Heart left ventricle (tissue), 16 donors: ENCODE data around the gene LRP1. TPM values are rescaled to one million over a fixed set of nuclear protein-coding genes. Genes with fewer than 3 reads are reported as not detected.

Experiments
- ATAC-seq, 4 donors: fragments of 200-7000 bp; cut with Tn5 transposase; one replicate each; pipeline ENCODE4 v1.9.1; 2020 to 2022; ENCODE audit warnings: moderate library complexity in 4 of 4, mild to moderate bottlenecking in 3 of 4, moderate number of reproducible peaks in 1 of 4
- DNase-seq, 5 donors: peaks; one replicate each; pipeline ENCODE4 v3.0.0-alpha.2; 2020
- H3K27ac ChIP-seq, 12 donors: fragments of 200-600 bp; sonication (generic) in 4 of 12; one replicate each; pipeline versions ENCODE4 v1.5.0 to v1.8.0; 2016 to 2022; ENCODE audit warnings: mild to moderate bottlenecking in 2 of 12
- H3K27me3 ChIP-seq, 9 donors: fragments of 200-600 bp; sonication (generic) in 2 of 9; one replicate each; pipeline versions ENCODE4 v1.5.1 to v1.8.0; 2016 to 2022; ENCODE audit warnings: mild to moderate bottlenecking in 3 of 9
- H3K36me3 ChIP-seq, 9 donors: fragments of 200-600 bp; sonication (generic) in 2 of 9; one replicate each; pipeline versions ENCODE4 v1.5.0 to v1.8.0; 2018 to 2022; ENCODE audit warnings: mild to moderate bottlenecking in 2 of 9
- H3K4me1 ChIP-seq, 12 donors: fragments of 200-600 bp; sonication (generic) in 4 of 12; one replicate each; pipeline versions ENCODE4 v1.5.0 to v1.8.0; 2016 to 2022; ENCODE audit warnings: mild to moderate bottlenecking in 3 of 12
- H3K4me3 ChIP-seq, 12 donors: fragments of 200-600 bp; sonication (generic) in 4 of 12; one replicate each; pipeline versions ENCODE4 v1.5.0 to v1.8.0; 2017 to 2022; ENCODE audit warnings: mild to moderate bottlenecking in 9 of 12, moderate library complexity in 4 of 12
- H3K9me3 ChIP-seq, 12 donors: fragments of 200-600 bp; sonication (generic) in 4 of 12; one replicate each; pipeline versions ENCODE4 v1.5.0 to v1.8.0; 2016 to 2022; ENCODE audit warnings: mild to moderate bottlenecking in 1 of 12
- CTCF ChIP-seq, 12 donors: fragments of 200-600 bp; sonication (generic) in 4 of 12; IDR thresholded peaks; one replicate each; pipeline versions ENCODE4 v1.5.0 to v1.8.0; 2018 to 2022; ENCODE audit warnings: antibody characterized with exemption in 12 of 12, mild to moderate bottlenecking in 5 of 12
- POLR2A ChIP-seq, 2 donors: fragments of 450-650 bp; IDR thresholded peaks; one replicate each; pipeline ENCODE4 v1.6.1; 2017; ENCODE audit warnings: antibody characterized with exemption in 2 of 2, mild to moderate bottlenecking in 2 of 2, moderate library complexity in 2 of 2
- WGBS, 4 donors: extraction: QIAGEN DNeasy Blood & Tissue Kit in 2 of 4; methylation state at CpG; one replicate each; pipeline versions ENCODE4 v1.1.5 to v1.1.7; 2013 to 2018; 5-methylcytosine and 5-hydroxymethylcytosine counted together
- intact Hi-C, 10 donors: fragments of 100-400 bp; cut with DNase I; formaldehyde crosslinking; loops; one replicate each; pipeline versions ENCODE4 v1.11.1 to v1.14.2; 2022
- polyA plus RNA-seq, 2 donors: library from polyadenylated mRNA; stranded (reverse); fragments of 200-250 nt; gene quantifications; one replicate each; pipeline ENCODE4 v1.2.3, GENCODE V29; 2013
- total RNA-seq, 9 donors: library from RNA; depleted of rRNA in 2 of 9; stranded (reverse); fragments of >200 nt in 2 of 9; fragmentation: NEBNext Ultra II Directional in 3 of 9; extraction: Animal tissue kit (Norgen Biotek cat#: 25700) in 3 of 9; gene quantifications; one replicate each; pipeline versions ENCODE4 v1.1.0 to v1.2.4, GENCODE V29; 2016 to 2023
- donor health status: ischemic (EF 13 %, LVEDD 7.1; RV severe dilation, severe dysfunction).
- donor health status: healthy with polysubstance abuse.
- donor health status: DM: no; HTN: yes; CAD: no.
- donor health status: DM: no; HTN: no; CAD: no.
- donor health status: ischemic (EF 25% LVEDD 6.9; RV normal size, moderate dysfunction).
- donor health status: ischemic (EF 25% LVEDD 5.7; RV mildly dilated, moderate dysfunction).
- donor health status: healthy.
- donor health status: DM: yes; HTN: yes; CAD: no.
- donor health status: ischemic (EF 35%, LVEDD 5.7; RV mildly dilated, moderate dysfunction).
- donor health status: nonischemic (EF 11% LVEDD 7.7; RV severe dilation, severe dysfunction).
- donor health status: DM: yes; HTN: yes; CAD: no.
- donor health status: PGD.
- donor health status: ischemic (EF 29% LVEDD 5.4; RV normal size, mild dysfunction).
- donor health status: nonischemic (EF 23%, LVEDD 6.1; RV moderate dilation, normal function).

Gene LRP1
- total and polyA plus RNA-seq, 11 donors = 23.0 to 316 (median 69.0) TPM

GRCh38 chr12:57171668-57172067, 43.4 kb downstream of the LRP1 start:
- H3K27me3 ChIP-seq = no peaks in the 10 kb centered on the region
- ATAC-seq = peak in 3 of 4 donors; percentile 9 to 38 (median 38)
- intact Hi-C loops = loop anchor here in 3 of 10 donors (2.0 to 10.0 kb wide), 3 partner anchors 47 to 107 kb away; no protein-coding TSS in a partner anchor
- peak overlapping the region in 1 of 12 donors; percentile 13 for H3K27ac ChIP-seq
- WGBS, 4 donors = 54 to 65% (median 60%) methylated on average over 4 of the region's 4 CpGs
- H3K4me3 ChIP-seq = no peak overlapping the region
- DNase-seq = no peak
- peaks cover 0 to 93% (median 72%) of the 10 kb centered on the region in 9 donors for H3K36me3 ChIP-seq
- H3K9me3 ChIP-seq = no peaks in the 10 kb centered on the region
- peaks cover 0 to 15% (median 1%) of the 10 kb centered on the region in 12 donors for H3K4me1 ChIP-seq
- TF ChIP-seq POLR2A (IDR thresholded peaks at IDR 0.05) = no peak
- TF ChIP-seq CTCF (IDR thresholded peaks at IDR 0.05) = no peak

- peaks cover 0 to 93% (median 72%) of the 10 kb centered on the region in 9 donors for H3K36me3 ChIP-seq
Observed at GRCh38 chr12:57173089-57173488, 44.8 kb downstream of the LRP1 start.

GRCh38 chr12:57173683-57174082, 45.4 kb downstream of the LRP1 start:
- DNase-seq (no peak), ATAC-seq (no peak)
- Histone ChIP-seq H3K4me3 (no peak overlapping the region), H3K36me3 (peaks cover 0 to 93% (median 72%) of the 10 kb centered on the region in 9 donors), H3K9me3 (no peaks in the 10 kb centered on the region), H3K4me1 (peaks cover 0 to 15% (median 1%) of the 10 kb centered on the region in 12 donors), H3K27me3 (no peaks in the 10 kb centered on the region), H3K27ac (no peak overlapping the region)
- WGBS, 4 donors = 89 to 91% (median 90%) methylated on average over 11 to 14 of the region's 14 CpGs
- intact Hi-C loops = loop anchor here in 6 of 10 donors (2.0 to 10.0 kb wide), 4 partner anchors 45 to 109 kb away; partner anchors contain the start of gene LRP1 (in 1 of the 6)
- no peak for TF ChIP-seq POLR2A (IDR thresholded peaks at IDR 0.05)
- TF ChIP-seq CTCF (IDR thresholded peaks at IDR 0.05) = no peak

More at GRCh38 chr12:57173089-57173488, 44.8 kb downstream of the LRP1 start:
- ATAC-seq = peak in 2 of 4 donors; percentile 27 to 31
- no peak for DNase-seq
- Histone ChIP-seq H3K27ac (no peak overlapping the region), H3K27me3 (no peaks in the 10 kb centered on the region), H3K9me3 (no peaks in the 10 kb centered on the region), H3K4me1 (peaks cover 0 to 15% (median 1%) of the 10 kb centered on the region in 12 donors), H3K4me3 (no peak overlapping the region)
- WGBS, 4 donors = 58 to 80% (median 62%) methylated on average over 10 to 11 of the region's 11 CpGs
- TF ChIP-seq POLR2A (IDR thresholded peaks at IDR 0.05) = no peak
- peak; percentile 34 to 66 (median 48) for TF ChIP-seq CTCF (IDR thresholded peaks at IDR 0.05)
- intact Hi-C loops = loop anchor here in 3 of 10 donors (2.0 to 10.0 kb wide), 3 partner anchors 48 to 108 kb away; no protein-coding TSS in a partner anchor

- Histone ChIP-seq H3K4me1 (peaks cover 0 to 15% (median 1%) of the 10 kb centered on the region in 12 donors), H3K9me3 (no peaks in the 10 kb centered on the region), H3K4me3 (no peak overlapping the region), H3K27ac (peak overlapping the region in 5 of 12 donors; percentile 9 to 31 (median 20)), H3K27me3 (no peaks in the 10 kb centered on the region), H3K36me3 (peaks cover 0 to 93% (median 70%) of the 10 kb centered on the region in 9 donors)
- 53 to 63% (median 59%) methylated on average over 23 to 29 of the region's 29 CpGs for WGBS, 4 donors
- DNase-seq (peak; percentile 76 to 90 (median 82)), ATAC-seq (peak; percentile 28 to 62 (median 48))
- no peak for TF ChIP-seq POLR2A (IDR thresholded peaks at IDR 0.05)
- peak; percentile 49 to 77 (median 66) for TF ChIP-seq CTCF (IDR thresholded peaks at IDR 0.05)
- intact Hi-C loops = loop anchor here in 5 of 10 donors (2.0 to 10.0 kb wide), 5 partner anchors 47 to 111 kb away; partner anchors contain the start of gene LRP1 (in 1 of the 5)
Observed at GRCh38 chr12:57175428-57176138, 47.3 kb downstream of the LRP1 start.
